Frontal cortex (tissue), 4 donors: Measurements from ENCODE around the gene JADE3. TPM values are rescaled to one million over a fixed set of nuclear protein-coding genes. Genes with fewer than 3 reads are reported as not detected.
"Not testable (repeated sequence)": the region's sequence is repeated elsewhere in the genome, so short reads cannot be mapped to it uniquely, and the experiment has no call there.

ENCODE experiments used
- DNase-seq, 2 donors: peaks; one replicate each; pipeline ENCODE4 v3.0.0; 2012; ENCODE audit warnings: low spot score in 2 of 2
- FAIRE-seq: peaks from 2 replicates; lab custom pipeline; 2012; peaks lifted over from hg19 to GRCh38; lab: Jason Lieb, UNC
- total RNA-seq: library from RNA; depleted of rRNA; stranded (reverse); fragments of >200 nt; gene quantifications from one replicate; pipeline ENCODE4 v1.2.3, GENCODE V29; 2014
- donor health status: control.
- donor health status: control.
- donor health status: control.

JADE3 gene
- total RNA-seq, 1 donor from 2014 or later: 10.2 TPM

- no peak for DNase-seq
- FAIRE-seq: no peak
Observed at GRCh38 chrX:46929439-46930261, 17.4 kb downstream of the JADE3 start.

GRCh38 chrX:46935295-46935694, 23.1 kb downstream of the JADE3 start:
- DNase-seq (no peak), FAIRE-seq (no peak)

GRCh38 chrX:46938589-46938988, 26.4 kb downstream of the JADE3 start:
- no peak for FAIRE-seq
- no peak for DNase-seq

GRCh38 chrX:46941341-46941740, 29.1 kb downstream of the JADE3 start:
- FAIRE-seq: no peak

GRCh38 chrX:46953137-46953527, 40.9 kb downstream of the JADE3 start:
- DNase-seq (no peak), FAIRE-seq (no peak)

More at GRCh38 chrX:46941341-46941740, 29.1 kb downstream of the JADE3 start:
- no peak for DNase-seq

- FAIRE-seq (no peak), DNase-seq (no peak)
Observed at GRCh38 chrX:46953597-46953996, 41.4 kb downstream of the JADE3 start.

GRCh38 chrX:46954716-46955115, 42.5 kb downstream of the JADE3 start:
- DNase-seq (no peak), FAIRE-seq (no peak)

- FAIRE-seq, DNase-seq: not testable (repeated sequence)
Observed at GRCh38 chrX:46956589-46956988, 44.4 kb downstream of the JADE3 start.

- DNase-seq: no peak
- FAIRE-seq: no peak
Observed at GRCh38 chrX:46957297-46957696, 45.1 kb downstream of the JADE3 start.

GRCh38 chrX:46959101-46959500, 46.9 kb downstream of the JADE3 start:
- DNase-seq: no peak
- FAIRE-seq: no peak

GRCh38 chrX:46959985-46960700, 47.9 kb downstream of the JADE3 start:
- DNase-seq (no peak), FAIRE-seq (no peak)

GRCh38 chrX:46961097-46961496, 48.9 kb downstream of the JADE3 start:
- FAIRE-seq: no peak

GRCh38 chrX:46961574-46962283, 49.5 kb downstream of the JADE3 start:
- FAIRE-seq (no peak), DNase-seq (no peak)

More at GRCh38 chrX:46961097-46961496, 48.9 kb downstream of the JADE3 start:
- no peak for DNase-seq

GRCh38 chrX:46965125-46965758, 53.0 kb downstream of the JADE3 start:
- DNase-seq (no peak), FAIRE-seq (no peak)

- no peak for DNase-seq
- FAIRE-seq: no peak
Observed at GRCh38 chrX:46967547-46967946, 55.3 kb downstream of the JADE3 start.

GRCh38 chrX:46977046-46977445, 64.8 kb downstream of the JADE3 start:
- not testable (repeated sequence) for FAIRE-seq, DNase-seq

- DNase-seq (no peak), FAIRE-seq (no peak)
Observed at GRCh38 chrX:46978341-46979291, 66.4 kb downstream of the JADE3 start.

GRCh38 chrX:46984705-46985104, 72.5 kb downstream of the JADE3 start:
- FAIRE-seq (no peak), DNase-seq (no peak)

GRCh38 chrX:46989548-46989947, 77.3 kb downstream of the JADE3 start:
- FAIRE-seq (no peak), DNase-seq (no peak)
